ENCODE data around the gene LDLRAD2. TPM values are rescaled to one million over a fixed set of nuclear protein-coding genes. Genes with fewer than 3 reads are reported as not detected.
"Not testable (repeated sequence)": the region's sequence is repeated elsewhere in the genome, so short reads cannot be mapped to it uniquely, and the experiment has no call there.

Gene LDLRAD2
- total RNA-seq, 4 donors from 2014 or later, result not detected

DNA sequence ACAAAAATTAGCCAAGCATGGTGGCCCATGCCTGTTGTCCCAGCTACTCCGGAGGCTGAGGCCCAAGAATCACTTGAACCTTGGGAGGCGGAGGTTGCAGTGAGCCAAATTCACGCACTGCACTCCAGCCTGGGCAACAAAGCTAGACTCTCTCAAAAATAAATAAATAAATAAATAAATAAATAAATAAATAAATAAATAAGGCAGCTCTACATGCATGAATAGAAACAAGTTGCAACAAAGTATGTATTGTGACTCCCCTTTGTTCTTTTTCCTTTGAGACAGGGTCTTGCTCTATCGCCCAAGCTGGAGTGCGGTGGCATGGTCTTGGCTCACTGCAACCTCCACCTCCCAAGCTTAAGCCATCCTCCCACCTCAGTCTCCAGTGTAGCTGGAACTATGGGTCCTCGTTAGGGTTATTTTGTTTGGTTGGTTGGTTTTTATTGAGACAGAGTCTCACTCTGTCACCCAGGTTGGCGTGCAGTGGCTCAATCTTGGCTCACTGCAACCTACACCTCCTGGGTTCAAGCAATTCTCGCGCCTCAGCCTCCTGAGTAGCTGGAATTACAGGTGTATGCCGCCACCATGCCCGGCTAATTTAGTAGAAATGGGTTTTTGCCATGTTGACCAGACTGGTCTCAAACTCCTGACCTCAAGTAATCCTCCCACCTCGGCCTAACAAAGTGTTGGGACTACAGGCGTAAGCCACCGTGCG lies 37.1 kb upstream of the LDLRAD2 start:
- ATAC-seq (no peak), DNase-seq (no peak)
- H3K27me3 ChIP-seq, result no peaks in the 10 kb centered on the region
- peaks cover 0 to 5% of the 10 kb centered on the region in 2 donors for H3K4me1 ChIP-seq
- TF ChIP-seq, protein P1, sequence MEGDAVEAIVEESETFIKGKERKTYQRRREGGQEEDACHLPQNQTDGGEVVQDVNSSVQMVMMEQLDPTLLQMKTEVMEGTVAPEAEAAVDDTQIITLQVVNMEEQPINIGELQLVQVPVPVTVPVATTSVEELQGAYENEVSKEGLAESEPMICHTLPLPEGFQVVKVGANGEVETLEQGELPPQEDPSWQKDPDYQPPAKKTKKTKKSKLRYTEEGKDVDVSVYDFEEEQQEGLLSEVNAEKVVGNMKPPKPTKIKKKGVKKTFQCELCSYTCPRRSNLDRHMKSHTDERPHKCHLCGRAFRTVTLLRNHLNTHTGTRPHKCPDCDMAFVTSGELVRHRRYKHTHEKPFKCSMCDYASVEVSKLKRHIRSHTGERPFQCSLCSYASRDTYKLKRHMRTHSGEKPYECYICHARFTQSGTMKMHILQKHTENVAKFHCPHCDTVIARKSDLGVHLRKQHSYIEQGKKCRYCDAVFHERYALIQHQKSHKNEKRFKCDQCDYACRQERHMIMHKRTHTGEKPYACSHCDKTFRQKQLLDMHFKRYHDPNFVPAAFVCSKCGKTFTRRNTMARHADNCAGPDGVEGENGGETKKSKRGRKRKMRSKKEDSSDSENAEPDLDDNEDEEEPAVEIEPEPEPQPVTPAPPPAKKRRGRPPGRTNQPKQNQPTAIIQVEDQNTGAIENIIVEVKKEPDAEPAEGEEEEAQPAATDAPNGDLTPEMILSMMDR (IDR thresholded peaks at IDR 0.05 in 4 of 5, conservative IDR thresholded peaks at IDR 0.05 in 1 of 5), result no peak
- no peak for TF ChIP-seq POLR2A (IDR thresholded peaks at IDR 0.05)
- in situ Hi-C loops (cut with MboI; ENCODE audit: low sequenced_read_pairs in 4 of 4) (loop anchor here in 1 of 4 donors (25.0 kb wide), 1 partner anchor 187 kb away; no protein-coding TSS in a partner anchor), intact Hi-C loops (cut with DNase I; ENCODE audit: low total_unique reads) (no loop called here)
- H3K9me3 ChIP-seq, result no peaks in the 10 kb centered on the region
- H3K27ac ChIP-seq, result no peak overlapping the region
- H3K36me3 ChIP-seq, result no peaks in the 10 kb centered on the region
- no peak overlapping the region for H3K4me3 ChIP-seq

GRCh38 chr1:21775550-21775914 lies 36.5 kb upstream of the LDLRAD2 start:
- TF ChIP-seq POLR2A (IDR thresholded peaks at IDR 0.05), result no peak
- TF ChIP-seq, protein P1 (IDR thresholded peaks at IDR 0.05 in 4 of 5, conservative IDR thresholded peaks at IDR 0.05 in 1 of 5), result no peak
- ATAC-seq (no peak), DNase-seq (no peak)
- no peaks in the 10 kb centered on the region for H3K9me3 ChIP-seq
- H3K36me3 ChIP-seq, result no peaks in the 10 kb centered on the region
- H3K27ac ChIP-seq, result no peak overlapping the region
- peaks cover 4 to 5% of the 10 kb centered on the region in 2 donors for H3K4me1 ChIP-seq
- H3K27me3 ChIP-seq, result no peaks in the 10 kb centered on the region
- no peak overlapping the region for H3K4me3 ChIP-seq
- in situ Hi-C loops (cut with MboI; ENCODE audit: low sequenced_read_pairs in 4 of 4) (no loop called here), intact Hi-C loops (cut with DNase I; ENCODE audit: low total_unique reads) (no loop called here)

DNA sequence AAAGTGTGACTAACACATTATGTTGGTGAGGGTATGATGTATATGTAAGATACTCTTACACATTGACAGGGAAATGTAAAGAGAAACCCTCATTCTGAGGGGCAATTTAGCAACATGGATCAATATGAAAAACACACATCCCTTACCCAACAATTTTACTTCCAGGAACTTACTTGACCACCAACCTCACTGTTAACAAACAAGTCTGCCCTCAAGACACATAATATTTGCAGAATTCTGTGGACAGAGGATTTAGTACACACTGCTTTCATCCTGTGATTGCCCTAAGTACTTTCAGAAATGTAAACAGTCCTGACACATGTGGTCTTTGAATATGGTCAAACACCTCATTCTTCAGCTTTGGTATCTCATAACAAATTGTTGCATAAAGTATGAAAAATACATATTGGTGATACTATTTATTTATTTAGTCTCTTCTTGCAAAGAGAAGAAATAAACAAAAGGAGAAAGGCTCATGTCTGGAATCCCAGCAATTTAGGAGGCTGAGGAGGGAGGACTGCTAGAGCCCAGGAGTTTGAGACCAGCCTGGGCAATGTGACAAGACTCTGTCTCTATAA lies 36.0 kb upstream of the LDLRAD2 start:
- TF ChIP-seq POLR2A (IDR thresholded peaks at IDR 0.05), result no peak
- TF ChIP-seq, protein P1 (IDR thresholded peaks at IDR 0.05 in 4 of 5, conservative IDR thresholded peaks at IDR 0.05 in 1 of 5), result no peak
- ATAC-seq (no peak), DNase-seq (no peak)
- no peak overlapping the region for H3K4me3 ChIP-seq
- no peaks in the 10 kb centered on the region for H3K36me3 ChIP-seq
- no peak overlapping the region for H3K27ac ChIP-seq
- intact Hi-C loops (cut with DNase I; ENCODE audit: low total_unique reads), result no loop called here
- no peaks in the 10 kb centered on the region for H3K27me3 ChIP-seq
- in situ Hi-C loops (cut with MboI; ENCODE audit: low sequenced_read_pairs in 4 of 4), result no loop called here
- H3K9me3 ChIP-seq, result no peaks in the 10 kb centered on the region
- H3K4me1 ChIP-seq, result peaks cover 5 to 9% of the 10 kb centered on the region in 2 donors

GRCh38 chr1:21776925-21777324 lies 35.1 kb upstream of the LDLRAD2 start:
- H3K36me3 ChIP-seq; intact Hi-C loops (cut with DNase I; ENCODE audit: low total_unique reads); H3K27me3 ChIP-seq; in situ Hi-C loops (cut with MboI; ENCODE audit: low sequenced_read_pairs in 4 of 4); DNase-seq; H3K4me3 ChIP-seq; H3K27ac ChIP-seq; ATAC-seq; H3K9me3 ChIP-seq: not testable (repeated sequence)
- H3K4me1 ChIP-seq, result peaks cover 13 to 17% of the 10 kb centered on the region in 2 donors

DNA sequence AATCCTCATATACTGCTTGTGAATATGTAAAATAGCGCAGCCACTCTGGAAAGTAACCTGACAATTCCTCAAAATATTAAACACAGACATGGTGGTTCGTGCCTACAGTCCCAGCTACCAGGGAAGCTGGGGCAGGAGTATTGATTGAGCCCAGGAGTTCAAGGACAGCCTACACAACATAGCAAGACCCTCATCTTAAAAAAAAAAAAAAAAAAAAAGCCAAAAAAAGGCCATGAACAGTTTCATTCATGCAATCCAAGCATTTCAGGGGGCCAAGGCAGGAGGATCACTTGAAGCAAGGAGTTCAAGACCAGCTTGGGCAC lies 33.7 kb upstream of the LDLRAD2 start:
- Histone ChIP-seq H3K4me3 (no peak overlapping the region), H3K36me3 (no peaks in the 10 kb centered on the region), H3K4me1 (peaks cover 14 to 19% of the 10 kb centered on the region in 2 donors), H3K27ac (no peak overlapping the region), H3K9me3 (no peaks in the 10 kb centered on the region), H3K27me3 (no peaks in the 10 kb centered on the region)
- in situ Hi-C loops (cut with MboI; ENCODE audit: low sequenced_read_pairs in 4 of 4) (no loop called here), intact Hi-C loops (cut with DNase I; ENCODE audit: low total_unique reads) (no loop called here)
- TF ChIP-seq, protein P1 (IDR thresholded peaks at IDR 0.05 in 4 of 5, conservative IDR thresholded peaks at IDR 0.05 in 1 of 5), result no peak
- no peak for TF ChIP-seq POLR2A (IDR thresholded peaks at IDR 0.05)
- DNase-seq (no peak), ATAC-seq (no peak)

All from gastrocnemius medialis (tissue), 4 donors.